GM12891 (cell line): ENCODE data around the gene COQ10A.

Experiments
- POLR2A ChIP-seq: IDR thresholded peaks from 2 replicates; pipeline ENCODE4 v1.6.1; 2011; ENCODE audit warnings: low read depth, low read length, control low read depth
- POLR2AphosphoS5 ChIP-seq: IDR thresholded peaks from 2 replicates; pipeline ENCODE4 v1.6.1; 2011; ENCODE audit warnings: low read depth, low read length, control low read depth
- SPI1 ChIP-seq: IDR thresholded peaks from 2 replicates; pipeline ENCODE4 v1.6.1; 2011; ENCODE audit warnings: low read depth, low read length, control low read depth

GRCh38 chr12:56311003-56311402 lies 44.3 kb downstream of the COQ10A start:
- TF ChIP-seq POLR2A (peak; percentile 51; the same call in 1 of the 2 replicates), POLR2AphosphoS5 (peak; percentile 27; the same call in 1 of the 2 replicates), SPI1 (no peak)
